ENCODE results near the gene PEX11B. TPM values are rescaled to one million over a fixed set of nuclear protein-coding genes. Genes with fewer than 3 reads are reported as not detected.

The PEX11B gene
- polyA plus RNA-seq, 3 donors: 49.4 to 59.3 (median 56.8) TPM

GRCh38 chr1:145884675-145885074, 33.8 kb downstream of the PEX11B start:
- no peak for DNase-seq

DNA sequence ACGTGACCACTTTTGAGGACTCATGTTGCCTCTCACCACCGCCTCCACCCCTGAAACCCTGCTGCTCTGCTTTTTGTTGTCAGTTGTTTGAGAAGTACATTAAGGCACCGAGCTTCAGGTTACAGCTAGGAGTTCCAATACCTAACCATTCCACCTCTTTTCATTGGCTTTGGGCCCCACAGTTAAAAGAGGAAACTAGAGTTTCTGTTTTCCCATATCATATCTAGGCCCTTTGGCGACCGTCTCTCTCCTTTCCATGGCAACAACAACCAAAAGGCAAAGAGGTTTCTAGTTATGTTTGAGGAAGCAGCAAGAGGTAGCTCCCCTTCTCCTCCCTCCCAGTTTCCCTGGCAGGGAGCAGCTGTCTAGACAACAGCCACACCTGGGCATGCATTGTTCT, 38.7 kb downstream of the PEX11B start:
- no peak for DNase-seq

DNA sequence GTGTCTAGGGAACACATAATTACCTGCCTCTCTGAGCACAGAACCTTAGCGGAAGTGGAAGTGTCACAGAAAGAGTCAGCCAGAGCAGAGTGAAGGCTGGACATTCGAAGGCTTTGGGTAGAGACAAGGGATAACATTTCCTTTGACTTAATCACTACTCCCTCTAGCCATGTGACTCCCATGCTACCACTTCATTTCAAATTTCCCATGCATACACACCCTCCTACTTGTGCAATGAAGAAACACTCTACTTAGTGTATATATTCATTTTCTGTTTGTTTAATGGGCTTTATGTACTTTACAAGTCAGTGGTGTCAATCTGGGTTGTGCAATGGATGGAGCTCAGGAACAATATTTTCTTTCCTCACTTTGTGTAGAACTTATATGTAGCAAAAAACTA, 39.8 kb downstream of the PEX11B start:
- DNase-seq: no peak

DNA sequence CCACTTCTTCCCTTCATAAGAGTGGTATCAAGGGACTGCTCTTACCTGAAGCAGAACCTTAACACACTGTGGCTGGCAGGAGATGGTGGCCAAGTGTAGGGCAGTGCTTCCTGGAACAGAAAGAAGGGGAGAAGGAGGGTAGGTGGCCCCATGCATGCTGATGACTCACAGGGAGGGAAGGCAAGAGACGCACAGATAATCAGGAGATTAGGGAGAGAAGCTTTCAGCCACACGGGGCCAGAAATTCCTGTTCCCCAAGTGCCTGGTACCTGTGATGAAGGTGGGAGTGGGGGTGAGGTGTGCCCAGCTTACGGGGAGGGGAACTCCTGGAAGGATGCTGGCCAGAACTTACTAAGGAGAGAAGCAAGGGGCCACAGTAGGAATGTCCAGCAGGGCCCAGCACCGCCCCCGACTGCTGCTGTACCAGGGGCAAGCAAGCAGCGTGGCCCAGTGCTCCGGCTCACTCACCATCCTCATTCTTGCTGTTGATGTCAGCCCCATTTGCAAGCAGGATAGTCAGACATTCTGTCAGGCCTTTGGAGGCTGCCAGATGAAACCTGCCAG, 40.5 kb downstream of the PEX11B start:
- no peak for DNase-seq

DNA sequence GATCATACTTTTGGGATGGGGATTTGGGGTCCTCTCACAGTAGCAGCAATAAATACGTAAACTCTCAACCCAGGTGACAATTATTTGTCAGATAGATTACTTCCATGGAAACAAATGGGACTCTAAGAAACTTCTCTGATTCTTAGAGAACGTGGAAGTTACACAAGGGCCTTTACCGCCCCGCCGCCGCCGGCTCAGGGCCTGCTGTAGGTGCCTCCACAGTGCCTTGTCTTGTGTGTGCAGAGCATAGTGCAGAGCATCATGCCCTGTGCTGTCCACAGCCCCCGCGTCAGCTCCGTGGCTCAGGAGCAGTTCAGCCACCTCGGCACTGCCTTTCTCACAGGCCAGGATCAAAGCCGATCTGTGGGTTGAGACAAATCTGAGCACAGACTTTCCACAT, 43.9 kb downstream of the PEX11B start:
- no peak for DNase-seq

- DNase-seq: peak; percentile 42
Measured at GRCh38 chr1:145871994-145872924, 46.3 kb downstream of the PEX11B start.

DNA sequence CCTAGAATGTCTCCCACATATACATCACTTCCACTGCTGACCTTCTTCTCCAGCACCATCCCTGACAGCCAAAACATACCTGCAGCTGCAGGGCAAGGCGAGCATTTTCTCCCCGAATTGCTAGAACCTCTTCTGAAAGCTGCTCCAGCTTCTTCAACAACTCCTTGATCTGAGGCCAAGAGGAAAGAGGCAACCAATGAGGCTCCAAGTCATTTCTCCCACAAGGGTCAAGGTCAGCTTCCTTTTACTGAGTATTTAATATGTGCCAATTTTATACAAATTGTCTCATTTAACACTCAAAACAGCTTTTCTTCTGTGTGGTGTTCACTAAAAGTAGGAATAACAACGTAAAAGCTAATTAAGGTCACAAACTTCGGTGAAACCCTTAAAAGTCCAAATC, 50.3 kb downstream of the PEX11B start:
- no peak for DNase-seq

GRCh38 chr1:145863282-145864018, 55.1 kb downstream of the PEX11B start:
- no peak for DNase-seq

Other genes starting within 250 kb of the PEX11B start
- gene PDZK1, start 211.3 kb downstream of the PEX11B start, polyA plus RNA-seq (ENCODE audit: insufficient read length in 3 of 3): 100 to 1,000 TPM; 179 to 244 (median 186) TPM
- 1 to 10 TPM; 1.0 to 4.1 (median 2.6) TPM for gene CD160, start 199.2 kb downstream of the PEX11B start, polyA plus RNA-seq (ENCODE audit: insufficient read length in 3 of 3)
- gene RNF115, start 94.6 kb downstream of the PEX11B start, polyA plus RNA-seq (ENCODE audit: insufficient read length in 3 of 3): 10 to 100 TPM; 12.4 to 21.9 (median 20.7) TPM
- 10 to 100 TPM; 35.9 to 41.3 (median 39.5) TPM for gene POLR3C, start 94.5 kb downstream of the PEX11B start, polyA plus RNA-seq (ENCODE audit: insufficient read length in 3 of 3)
- gene NUDT17, start 73.1 kb downstream of the PEX11B start, polyA plus RNA-seq (ENCODE audit: insufficient read length in 3 of 3): 1 to 10 TPM; 6.5 to 9.1 (median 8.0) TPM
- 10 to 100 TPM; 52.5 to 59.6 (median 55.4) TPM for gene PIAS3, start 59.6 kb downstream of the PEX11B start, polyA plus RNA-seq (ENCODE audit: insufficient read length in 3 of 3)
- 1 to 10 TPM; 2.6 to 2.8 (median 2.7) TPM for gene ANKRD35, start 32.9 kb downstream of the PEX11B start, polyA plus RNA-seq (ENCODE audit: insufficient read length in 3 of 3)
- gene ITGA10, start 8.7 kb downstream of the PEX11B start, polyA plus RNA-seq (ENCODE audit: insufficient read length in 3 of 3): 1 to 10 TPM in 2 of 3 donors, under 1 TPM in 1; 0.61 to 2.3 (median 1.4) TPM
- gene RBM8A, start 8.8 kb upstream of the PEX11B start, polyA plus RNA-seq (ENCODE audit: insufficient read length in 3 of 3): 100 to 1,000 TPM; 179 to 211 (median 202) TPM
- gene LIX1L, start 39.3 kb upstream of the PEX11B start, polyA plus RNA-seq (ENCODE audit: insufficient read length in 3 of 3): 10 to 100 TPM; 21.5 to 22.8 (median 22.0) TPM
- gene ANKRD34A, start 45.9 kb upstream of the PEX11B start, polyA plus RNA-seq (ENCODE audit: insufficient read length in 3 of 3): under 1 TPM; 0.64 to 0.79 (median 0.77) TPM
- gene POLR3GL, start 46.0 kb upstream of the PEX11B start, polyA plus RNA-seq (ENCODE audit: insufficient read length in 3 of 3): 10 to 100 TPM; 32.3 to 35.7 (median 34.5) TPM
- gene TXNIP, start 77.9 kb upstream of the PEX11B start, polyA plus RNA-seq (ENCODE audit: insufficient read length in 3 of 3): 100 to 1,000 TPM; 465 to 546 (median 519) TPM
- gene HJV, start 103.0 kb upstream of the PEX11B start, polyA plus RNA-seq (ENCODE audit: insufficient read length in 3 of 3): under 1 TPM in 2 of 3 donors, not detected in 1; 0.34 to 0.46 TPM
- 1 to 10 TPM; 3.6 to 4.4 (median 3.7) TPM for gene NBPF10, start 226.1 kb upstream of the PEX11B start, polyA plus RNA-seq (ENCODE audit: insufficient read length in 3 of 3)